Dermis blood vessel endothelial cell (primary cell): ENCODE data around the gene COL3A1. TPM values are rescaled to one million over a fixed set of nuclear protein-coding genes. Genes with fewer than 3 reads are reported as not detected.

ENCODE experiments used
- DNase-seq: peaks from one replicate; pipeline ENCODE4 v3.0.0; 2010
- total RNA-seq: library from RNA; depleted of rRNA; stranded (reverse); fragments of >200 nt; gene quantifications from 2 replicates; pipeline ENCODE4 v1.2.3, GENCODE V29; 2014

Gene COL3A1
- total RNA-seq, 1 donor from 2014 or later = 10.9 TPM

DNA sequence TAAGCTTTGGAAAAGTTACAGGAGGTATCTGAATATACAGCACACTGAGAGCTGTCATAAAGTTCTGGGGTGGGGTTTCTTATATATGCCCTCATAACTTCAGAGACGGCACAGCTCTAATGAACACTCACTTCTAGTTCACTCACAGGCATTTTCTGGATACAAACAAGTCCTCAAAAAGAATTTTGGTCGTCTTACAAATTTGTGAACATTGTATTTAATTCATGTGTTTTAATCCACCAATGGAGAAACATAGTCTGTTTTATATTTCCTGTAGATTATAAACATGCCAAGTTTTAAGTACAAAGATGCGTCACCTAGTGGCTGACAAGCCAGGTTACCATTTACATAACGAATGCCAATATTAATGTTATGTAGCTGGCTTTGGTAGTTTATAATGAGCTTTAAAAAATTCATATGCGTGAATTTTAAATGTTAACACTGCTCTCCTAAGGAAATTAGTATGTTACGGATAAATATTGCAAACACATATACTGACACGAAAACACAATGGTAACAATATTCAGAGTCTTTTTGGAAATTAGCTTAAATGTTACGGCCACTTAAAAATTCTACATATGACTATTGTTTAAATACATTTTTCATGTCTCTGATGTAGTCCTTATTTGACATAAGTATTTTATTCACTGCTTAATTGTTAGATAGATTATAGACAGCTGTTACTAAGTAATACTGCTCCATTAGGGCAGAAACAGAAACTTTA, 2.5 kb downstream of the COL3A1 start:
- peak; percentile 19 for DNase-seq

DNA sequence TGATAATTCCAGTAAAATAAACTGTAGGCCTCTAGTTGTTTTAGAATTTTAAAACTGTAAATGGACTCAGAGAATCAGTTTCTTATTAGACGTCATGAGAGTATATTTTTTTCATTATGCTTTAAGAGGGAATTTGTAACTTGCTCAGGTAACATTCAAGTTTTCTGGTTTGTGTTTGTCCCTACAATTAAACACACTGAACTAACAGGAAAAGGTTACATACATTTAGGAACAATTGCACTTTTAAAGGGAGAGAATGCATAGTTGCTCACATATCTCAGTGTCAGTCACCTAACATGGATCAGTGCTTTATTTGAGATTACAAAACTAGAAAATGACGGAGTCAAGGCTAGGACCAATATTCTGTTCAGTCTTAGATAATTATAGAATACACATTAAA, 3.1 kb downstream of the COL3A1 start:
- DNase-seq = no peak

DNA sequence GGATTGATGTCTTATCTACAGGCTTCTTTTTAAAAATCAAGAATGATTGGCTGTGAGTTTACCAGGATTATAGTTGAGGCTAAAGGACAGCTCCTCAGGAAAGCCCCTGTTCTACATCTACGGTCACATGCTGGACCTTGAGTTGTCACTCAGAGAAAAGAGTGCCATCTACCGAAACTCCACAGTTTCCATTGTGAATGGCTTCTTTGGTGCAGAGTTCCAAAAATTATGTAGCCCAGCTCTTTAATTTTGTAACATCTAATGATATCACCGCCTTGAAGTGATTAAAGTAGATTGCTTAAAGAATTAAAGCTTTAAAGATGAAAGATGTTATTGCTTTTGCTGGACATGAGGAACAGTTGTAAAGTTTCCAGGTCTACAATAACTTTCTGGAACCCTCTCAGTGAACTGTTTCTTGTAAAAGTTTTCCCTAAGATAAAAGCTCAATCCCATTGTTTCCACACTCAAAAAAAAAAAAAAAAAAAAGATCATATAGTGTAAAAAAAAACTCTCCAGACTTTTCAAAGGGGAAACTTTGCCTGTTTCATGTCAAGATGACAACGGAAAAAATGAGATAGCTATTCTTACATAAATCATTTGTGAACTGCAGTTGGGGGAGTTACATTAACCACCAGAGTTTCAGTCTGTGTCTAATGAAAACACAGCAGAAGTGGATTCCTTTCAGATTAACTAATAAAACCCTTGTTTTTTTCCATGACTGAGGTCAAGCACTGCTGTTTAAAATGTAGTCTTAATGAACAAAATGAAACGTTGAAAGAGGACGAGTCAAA, 4.3 kb downstream of the COL3A1 start:
- peak; percentile 52 for DNase-seq

DNA sequence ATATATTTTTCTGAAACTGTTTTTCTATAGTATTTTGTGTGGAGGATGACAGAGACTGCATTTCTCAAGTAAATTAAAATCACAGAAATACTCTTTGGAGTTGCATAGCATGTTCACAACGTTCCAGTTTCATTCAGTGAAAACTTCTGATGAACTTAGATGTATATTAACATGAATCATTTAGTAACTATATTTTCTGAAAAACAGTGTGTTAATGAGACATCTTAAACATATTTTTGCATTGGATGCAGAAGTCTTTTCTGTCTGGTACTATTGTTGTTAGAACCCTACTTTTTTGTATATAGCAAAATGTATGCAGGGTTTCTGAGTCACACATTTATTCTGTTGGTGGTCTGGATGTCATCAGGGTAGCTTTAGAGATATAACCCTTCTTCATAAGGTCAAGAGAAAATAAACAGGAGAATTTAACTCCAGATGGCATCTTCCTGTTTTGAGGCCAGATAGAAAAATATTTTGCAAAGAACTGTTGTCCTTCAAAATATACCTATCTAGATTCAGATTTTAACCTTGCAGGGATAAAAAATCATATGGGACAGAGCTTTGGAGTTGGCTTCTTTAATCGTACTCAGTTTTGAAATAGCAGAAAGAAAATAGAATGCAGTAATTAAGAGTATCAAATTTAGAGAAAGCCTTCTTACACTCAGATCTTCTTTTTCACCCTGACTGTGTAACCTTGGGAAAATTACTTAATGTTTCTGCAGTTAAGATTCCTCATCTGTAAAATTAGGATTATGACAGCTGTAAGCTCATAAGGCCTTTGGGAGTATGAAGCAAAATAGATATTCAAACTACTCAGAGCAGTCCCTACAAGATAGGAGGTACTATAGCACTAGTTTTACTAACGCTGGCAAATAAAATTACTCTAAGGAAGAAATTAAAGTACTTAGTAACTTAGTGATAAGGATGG, 5.3 kb downstream of the COL3A1 start:
- DNase-seq = no peak

DNA sequence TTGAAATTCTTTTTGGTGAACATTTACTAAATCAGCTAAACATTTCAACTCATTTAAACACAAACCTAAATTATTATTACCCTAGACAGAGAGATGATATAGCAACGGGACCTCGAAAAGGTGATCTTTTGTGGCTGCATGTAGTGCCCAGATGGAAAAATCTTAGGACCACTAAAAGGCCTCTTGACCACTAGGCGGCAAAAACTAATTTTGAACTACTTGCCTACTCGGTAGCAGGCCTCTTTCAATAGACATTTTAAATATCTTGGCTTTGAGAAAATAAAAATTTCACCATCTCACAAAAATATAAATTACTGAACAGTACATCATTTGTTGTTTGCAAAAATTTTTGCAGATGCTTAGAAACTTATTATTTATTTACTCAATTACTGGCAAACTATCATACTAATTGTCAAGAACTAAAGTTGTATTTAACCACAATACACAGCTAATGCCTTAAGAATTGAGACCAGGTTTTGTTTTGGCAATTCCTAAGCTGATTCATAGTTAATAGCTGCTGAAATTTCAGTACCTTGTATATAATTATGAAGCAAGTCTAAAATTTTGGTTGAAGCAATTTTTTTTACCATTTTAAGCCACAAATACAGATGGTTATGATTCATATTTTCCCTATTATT, 9.4 kb downstream of the COL3A1 start:
- DNase-seq = peak; percentile 15

DNA sequence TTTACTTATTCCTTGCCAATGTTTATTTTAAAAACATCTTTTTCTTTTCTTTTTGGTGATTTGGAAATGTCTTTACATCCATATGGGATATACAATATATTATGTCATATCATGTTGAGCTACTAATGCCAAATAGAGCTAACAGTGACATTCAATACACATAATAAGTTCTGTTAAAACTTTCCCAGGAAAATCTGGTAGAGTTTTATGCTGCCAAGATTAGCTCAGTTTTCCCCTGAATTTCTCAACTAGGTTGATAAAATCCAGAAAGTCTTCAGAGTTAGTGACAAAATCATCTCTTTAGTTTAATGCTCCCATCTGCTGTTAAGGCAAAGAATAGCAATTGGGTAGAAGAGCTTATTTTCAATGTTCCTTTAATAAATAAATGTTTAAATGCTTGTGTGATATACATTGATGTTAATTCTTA, 9.9 kb downstream of the COL3A1 start:
- DNase-seq = peak; percentile 42

DNA sequence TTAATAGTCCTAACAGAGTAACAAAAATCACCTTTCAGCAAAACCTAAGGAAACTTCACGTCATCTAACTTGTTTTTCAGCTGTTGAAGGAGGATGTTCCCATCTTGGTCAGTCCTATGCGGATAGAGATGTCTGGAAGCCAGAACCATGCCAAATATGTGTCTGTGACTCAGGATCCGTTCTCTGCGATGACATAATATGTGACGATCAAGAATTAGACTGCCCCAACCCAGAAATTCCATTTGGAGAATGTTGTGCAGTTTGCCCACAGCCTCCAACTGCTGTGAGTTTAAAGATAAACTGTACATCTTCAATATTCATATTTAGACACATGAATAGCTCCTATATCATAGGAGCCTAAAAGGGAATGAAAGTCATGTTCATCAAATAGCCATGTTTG, 10.5 kb downstream of the COL3A1 start:
- DNase-seq = no peak

DNA sequence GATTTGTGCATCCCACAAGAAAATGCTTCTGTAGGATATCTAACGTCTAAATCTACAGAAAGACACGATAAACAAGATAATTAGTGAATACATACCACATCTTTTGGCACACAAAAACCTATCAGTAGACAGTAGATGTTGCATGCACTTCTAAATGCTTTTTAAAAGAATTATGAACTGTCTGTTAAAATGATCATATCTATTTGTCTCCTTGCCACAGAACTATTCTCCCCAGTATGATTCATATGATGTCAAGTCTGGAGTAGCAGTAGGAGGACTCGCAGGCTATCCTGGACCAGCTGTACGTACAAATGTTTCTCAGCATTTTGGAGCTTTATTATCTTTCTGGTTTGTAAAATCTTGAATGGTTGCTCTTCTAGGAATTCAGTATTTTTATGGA, 12.7 kb downstream of the COL3A1 start:
- DNase-seq = no peak

DNA sequence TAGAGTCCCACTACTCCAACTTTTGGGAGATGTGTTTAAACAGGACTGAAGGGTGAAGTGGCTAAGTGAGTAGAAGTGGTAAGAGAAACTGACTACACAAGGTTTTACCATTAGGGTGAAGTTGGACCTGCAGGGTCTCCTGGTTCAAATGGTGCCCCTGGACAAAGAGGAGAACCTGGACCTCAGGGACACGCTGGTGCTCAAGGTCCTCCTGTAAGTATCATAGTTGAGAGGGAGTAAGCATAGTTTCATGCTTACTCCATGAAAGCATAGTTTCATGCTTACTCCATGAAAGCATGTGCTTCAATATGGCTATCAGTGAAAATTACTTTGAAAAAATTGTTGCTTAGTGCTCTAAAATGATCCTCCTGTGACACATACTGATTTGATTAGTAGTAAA, 19.1 kb downstream of the COL3A1 start:
- DNase-seq = no peak

DNA sequence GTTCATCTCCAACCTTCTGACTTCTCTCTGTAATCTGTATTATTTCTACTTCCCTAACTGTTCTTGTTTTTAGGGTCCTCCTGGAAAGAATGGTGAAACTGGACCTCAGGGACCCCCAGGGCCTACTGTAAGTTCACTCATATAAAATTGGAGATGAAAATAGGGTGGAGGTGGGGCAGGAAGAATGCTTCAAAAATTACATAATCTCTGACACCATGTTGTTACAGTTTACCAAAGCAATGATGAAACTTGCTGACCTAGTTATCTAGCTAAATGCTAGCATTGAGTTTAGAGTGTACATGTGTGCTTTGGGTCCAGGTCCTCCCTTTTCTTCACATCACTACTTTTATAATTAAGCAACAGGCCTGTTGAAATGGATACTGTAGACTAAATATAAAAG, 23.1 kb downstream of the COL3A1 start:
- no peak for DNase-seq

DNA sequence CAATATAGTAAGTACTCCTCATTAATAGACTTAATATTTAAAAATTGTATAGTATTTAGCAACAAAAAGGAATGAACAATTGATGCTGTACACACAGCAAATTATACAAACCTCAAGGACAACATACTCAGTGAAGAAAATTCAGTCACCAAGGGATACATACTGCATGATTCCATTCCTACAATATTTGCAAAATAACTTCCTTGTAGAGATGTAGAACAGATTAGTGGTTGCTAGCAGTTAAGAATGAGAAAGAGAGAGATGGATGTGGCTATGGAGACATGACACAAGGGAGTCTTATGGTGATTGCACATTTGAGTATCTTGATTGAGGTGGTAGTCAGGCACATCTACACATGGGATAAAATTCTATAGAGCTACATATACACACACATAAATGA, 26.0 kb downstream of the COL3A1 start:
- no peak for DNase-seq

DNA sequence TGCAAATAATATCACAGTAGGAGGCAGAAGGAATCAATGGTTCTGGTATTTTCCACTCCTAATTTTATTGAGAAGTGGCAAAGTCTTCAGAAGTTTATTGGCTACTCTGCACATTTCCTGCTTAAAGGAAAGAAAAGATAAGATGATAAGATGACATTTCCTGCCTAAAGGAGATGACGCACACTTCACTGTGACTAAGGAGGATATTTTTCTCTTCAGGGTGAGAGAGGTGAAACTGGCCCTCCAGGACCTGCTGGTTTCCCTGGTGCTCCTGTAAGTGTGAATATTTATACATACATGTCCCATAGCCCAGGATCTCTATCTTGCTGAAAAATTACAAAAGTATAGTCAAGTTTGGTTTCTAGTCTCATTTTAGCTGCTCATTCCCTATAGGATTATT, 27.9 kb downstream of the COL3A1 start:
- DNase-seq = peak; percentile 50

DNA sequence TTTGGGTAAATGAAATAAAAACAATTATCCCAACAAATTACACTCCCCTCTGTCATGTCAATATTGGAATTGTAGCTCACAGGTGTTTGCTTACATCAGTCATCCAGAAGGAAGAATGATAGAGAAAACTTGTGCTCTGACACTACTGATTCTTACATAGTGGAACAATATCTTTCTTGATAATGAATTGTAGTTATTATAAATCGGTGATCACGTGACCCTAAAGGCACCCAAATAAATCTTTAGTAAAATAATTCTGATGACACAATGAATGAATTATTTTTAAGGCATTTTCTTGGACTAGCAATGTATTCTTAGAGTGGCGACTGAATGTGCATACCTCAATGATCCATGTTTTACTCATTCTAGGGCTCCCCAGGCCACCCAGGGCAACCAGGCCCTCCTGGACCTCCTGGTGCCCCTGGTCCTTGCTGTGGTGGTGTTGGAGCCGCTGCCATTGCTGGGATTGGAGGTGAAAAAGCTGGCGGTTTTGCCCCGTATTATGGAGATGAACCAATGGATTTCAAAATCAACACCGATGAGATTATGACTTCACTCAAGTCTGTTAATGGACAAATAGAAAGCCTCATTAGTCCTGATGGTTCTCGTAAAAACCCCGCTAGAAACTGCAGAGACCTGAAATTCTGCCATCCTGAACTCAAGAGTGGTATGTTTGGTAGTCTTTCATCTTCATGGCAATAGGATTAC, 34.5 kb downstream of the COL3A1 start:
- no peak for DNase-seq

DNA sequence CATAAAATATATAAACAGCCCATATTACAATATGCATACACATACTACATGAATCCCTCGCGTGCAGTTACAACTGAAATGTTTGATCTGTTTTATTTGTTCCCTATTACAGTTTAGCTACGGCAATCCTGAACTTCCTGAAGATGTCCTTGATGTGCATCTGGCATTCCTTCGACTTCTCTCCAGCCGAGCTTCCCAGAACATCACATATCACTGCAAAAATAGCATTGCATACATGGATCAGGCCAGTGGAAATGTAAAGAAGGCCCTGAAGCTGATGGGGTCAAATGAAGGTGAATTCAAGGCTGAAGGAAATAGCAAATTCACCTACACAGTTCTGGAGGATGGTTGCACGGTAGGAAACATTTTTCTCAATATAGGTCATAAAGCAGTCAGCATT, 36.4 kb downstream of the COL3A1 start:
- DNase-seq = no peak

DNA sequence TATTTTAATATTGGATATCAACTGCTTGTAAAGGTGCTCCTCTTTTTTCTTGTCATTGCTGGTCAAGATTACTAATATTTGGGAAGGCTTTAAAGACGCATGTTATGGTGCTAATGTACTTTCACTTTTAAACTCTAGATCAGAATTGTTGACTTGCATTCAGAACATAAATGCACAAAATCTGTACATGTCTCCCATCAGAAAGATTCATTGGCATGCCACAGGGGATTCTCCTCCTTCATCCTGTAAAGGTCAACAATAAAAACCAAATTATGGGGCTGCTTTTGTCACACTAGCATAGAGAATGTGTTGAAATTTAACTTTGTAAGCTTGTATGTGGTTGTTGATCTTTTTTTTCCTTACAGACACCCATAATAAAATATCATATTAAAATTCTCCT, 38.2 kb downstream of the COL3A1 start:
- DNase-seq = no peak

DNA sequence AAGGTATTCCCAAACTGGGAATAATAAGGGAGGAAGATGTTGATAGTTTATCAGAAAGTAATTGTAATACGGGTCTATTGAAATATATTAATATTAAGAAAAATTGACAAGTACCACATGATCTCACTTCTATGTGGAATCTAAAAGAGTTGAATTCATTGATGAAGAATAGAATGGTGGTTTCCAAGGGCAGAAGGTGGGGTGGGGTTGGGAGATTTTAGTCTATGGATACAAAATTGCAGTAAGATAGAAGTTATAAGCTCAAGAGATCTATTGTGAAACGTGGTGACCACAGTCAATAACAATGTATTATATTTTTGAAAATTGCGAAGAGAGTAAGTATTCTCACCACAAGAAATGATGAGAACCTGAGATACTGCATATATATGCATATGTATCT, 38.9 kb downstream of the COL3A1 start:
- no peak for DNase-seq

DNA sequence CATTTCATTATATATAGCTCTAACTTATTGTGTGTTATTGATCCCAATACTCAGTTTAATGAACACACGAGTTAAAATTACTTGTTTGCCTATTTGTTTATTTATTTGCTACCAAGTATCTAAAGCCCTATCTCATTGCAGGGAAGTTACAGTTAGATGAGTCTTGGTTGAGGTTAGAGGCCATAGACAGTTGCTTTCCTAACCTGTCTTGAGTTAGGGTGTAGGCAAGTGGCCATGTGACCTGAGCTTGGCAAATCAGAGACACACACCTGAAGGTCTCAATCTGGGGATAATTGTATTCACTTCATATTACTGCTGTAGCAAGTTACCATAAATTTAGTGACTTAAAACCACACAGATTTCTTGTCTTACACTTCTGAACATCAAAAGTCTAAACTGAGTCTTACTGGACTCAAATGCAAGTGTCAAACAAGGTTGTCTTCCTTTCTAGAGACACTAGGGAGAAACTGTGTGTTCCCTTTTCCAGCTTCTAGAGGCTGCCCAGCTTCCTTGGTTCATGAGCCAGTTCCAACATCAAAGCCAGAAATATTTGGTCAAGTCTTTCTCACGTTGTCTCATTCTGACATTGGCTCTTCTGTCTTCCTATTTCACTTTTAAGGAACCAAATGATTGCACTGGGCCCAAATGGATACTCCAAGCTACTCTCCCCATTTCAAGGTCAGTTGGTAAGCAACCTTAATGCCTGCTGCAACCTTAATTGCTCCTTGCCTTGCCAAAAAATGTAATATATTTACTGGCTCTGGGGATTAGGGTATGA, 39.7 kb downstream of the COL3A1 start:
- no peak for DNase-seq

DNA sequence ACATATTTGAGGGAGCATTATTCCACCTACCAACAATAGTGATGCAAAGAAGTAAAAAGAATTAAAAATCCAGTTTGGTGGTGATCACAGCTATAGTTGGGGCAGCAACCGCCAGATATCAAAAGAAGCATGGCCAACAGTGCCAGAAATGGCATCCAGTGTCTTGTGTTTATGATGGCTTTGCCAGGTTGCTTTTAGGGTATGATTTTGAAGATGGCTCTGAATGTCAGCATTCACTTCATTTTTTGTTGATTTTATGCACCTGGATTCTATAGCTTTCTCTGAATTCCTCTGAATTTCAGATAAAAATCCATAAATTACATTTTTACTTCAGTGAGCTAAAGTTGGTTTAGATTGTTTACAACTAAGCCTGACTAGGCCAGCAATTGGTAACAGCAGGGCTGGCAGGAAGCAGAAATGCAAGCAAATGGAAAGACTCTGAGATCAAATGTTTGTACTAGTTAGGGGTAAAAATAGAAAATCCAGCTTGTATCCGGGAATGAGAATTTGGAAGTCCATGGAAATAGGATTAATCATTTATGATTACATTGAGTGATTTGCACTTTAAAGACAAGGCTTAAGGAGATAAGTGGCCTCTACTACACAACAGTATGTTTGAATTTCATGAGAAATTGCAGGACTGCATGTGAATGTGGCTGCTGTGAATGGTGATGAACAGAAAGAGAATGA, 40.4 kb downstream of the COL3A1 start:
- DNase-seq = peak; percentile 22

DNA sequence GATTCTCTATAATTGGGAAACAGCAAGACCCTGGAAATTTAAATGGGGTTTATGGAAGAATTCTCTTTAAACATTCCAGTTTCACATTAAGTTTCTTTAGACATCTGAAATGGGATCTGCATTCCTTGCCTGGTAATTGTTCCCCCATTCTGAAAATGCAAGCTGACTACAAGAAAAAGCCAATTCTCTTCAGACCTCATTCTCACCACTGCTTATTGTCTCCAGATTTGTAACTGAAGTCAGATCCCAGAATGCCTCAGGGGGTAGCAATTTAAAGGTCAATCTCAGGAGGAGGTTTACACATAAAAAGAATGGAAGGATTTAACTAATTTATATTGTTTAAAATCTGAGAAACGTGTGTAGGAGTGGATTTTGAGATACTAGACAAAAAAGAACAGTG, 41.2 kb downstream of the COL3A1 start:
- DNase-seq = no peak

DNA sequence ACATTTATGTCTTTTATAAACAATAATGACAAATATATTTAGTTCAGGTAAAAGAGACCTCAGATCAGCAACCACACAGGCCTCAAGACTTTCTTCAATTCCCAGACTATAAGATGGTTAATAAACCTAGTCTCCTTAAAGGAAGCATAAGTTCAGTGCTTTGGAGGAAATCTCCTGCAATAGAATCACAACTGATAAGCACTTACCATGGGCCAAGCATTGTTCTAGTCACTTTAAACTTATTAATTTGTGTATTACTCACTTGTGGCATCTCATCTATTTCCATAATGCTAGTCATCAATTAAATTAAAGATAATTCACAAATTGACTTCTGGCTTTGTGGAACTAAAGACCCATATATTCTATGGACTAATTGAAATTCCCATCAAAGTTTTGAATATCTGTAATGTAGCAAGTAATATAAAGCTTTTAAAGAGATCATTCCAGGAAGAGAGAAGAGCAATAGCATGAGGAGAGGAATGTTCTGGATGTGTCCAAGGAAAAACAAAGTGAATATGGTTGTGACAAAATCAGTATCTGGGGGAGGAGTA, 42.2 kb downstream of the COL3A1 start:
- DNase-seq = peak; percentile 35
